Left ventricle myocardium superior (tissue), 1 donor: ENCODE results near the gene PLCB1. TPM values are rescaled to one million over a fixed set of nuclear protein-coding genes. Genes with fewer than 3 reads are reported as not detected.

Experiments
- ATAC-seq: fragments of 200-7000 bp; cut with Tn5 transposase; one replicate; pipeline ENCODE4 v1.9.1; 2020; ENCODE audit warnings: mild to moderate bottlenecking, moderate library complexity
- DNase-seq: peaks from one replicate; pipeline ENCODE4 v3.0.0-alpha.2; 2020
- intact Hi-C: fragments of 100-400 bp; cut with micrococcal nuclease; formaldehyde crosslinking; loops from one replicate; pipeline ENCODE4 v1.11.0; 2022
- total RNA-seq: library from RNA; stranded (reverse); fragmentation: NEBNext Ultra II Directional; extraction: Animal tissue kit (Norgen Biotek cat#: 25700); gene quantifications from one replicate; pipeline ENCODE4 v1.2.1, GENCODE V29; 2021
- donor health status: DM: no; HTN: yes; CAD: no; lungs with severe emphysema.

PLCB1 gene
- total RNA-seq, 1 donor from 2014 or later = 7.7 TPM

- peak; percentile 87 for ATAC-seq
- intact Hi-C loops = no loop called here
- DNase-seq = peak; percentile 58
Measured at GRCh38 chr20:8489094-8489883, 357.2 kb downstream of the PLCB1 start.

GRCh38 chr20:8490076-8490830, 358.2 kb downstream of the PLCB1 start:
- DNase-seq (no peak), ATAC-seq (peak; percentile 38)
- intact Hi-C loops = no loop called here

GRCh38 chr20:8492173-8492572, 360.1 kb downstream of the PLCB1 start:
- intact Hi-C loops = no loop called here
- DNase-seq (no peak), ATAC-seq (no peak)

GRCh38 chr20:8498571-8498970, 366.5 kb downstream of the PLCB1 start:
- ATAC-seq (no peak), DNase-seq (no peak)
- intact Hi-C loops = no loop called here

- no peak for ATAC-seq
- no peak for DNase-seq
- intact Hi-C loops = no loop called here
Measured at GRCh38 chr20:8504030-8504429, 372.0 kb downstream of the PLCB1 start.

- DNase-seq (no peak), ATAC-seq (no peak)
- intact Hi-C loops = no loop called here
Measured at GRCh38 chr20:8505476-8506200, 373.6 kb downstream of the PLCB1 start.

GRCh38 chr20:8507231-8507630, 375.2 kb downstream of the PLCB1 start:
- DNase-seq = no peak
- no peak for ATAC-seq
- intact Hi-C loops = no loop called here

GRCh38 chr20:8509809-8510208, 377.7 kb downstream of the PLCB1 start:
- intact Hi-C loops = no loop called here
- DNase-seq (no peak), ATAC-seq (peak; percentile 28)

GRCh38 chr20:8510808-8511207, 378.7 kb downstream of the PLCB1 start:
- DNase-seq (no peak), ATAC-seq (no peak)
- intact Hi-C loops = no loop called here

- no peak for ATAC-seq
- DNase-seq = no peak
- intact Hi-C loops = no loop called here
Measured at GRCh38 chr20:8512003-8512402, 379.9 kb downstream of the PLCB1 start.

- DNase-seq (no peak), ATAC-seq (no peak)
- intact Hi-C loops = no loop called here
Measured at GRCh38 chr20:8515810-8516435, 383.9 kb downstream of the PLCB1 start.

- no peak for DNase-seq
- intact Hi-C loops = no loop called here
- ATAC-seq = no peak
Measured at GRCh38 chr20:8518878-8519277, 386.8 kb downstream of the PLCB1 start.

GRCh38 chr20:8519887-8520286, 387.8 kb downstream of the PLCB1 start:
- intact Hi-C loops = no loop called here
- no peak for ATAC-seq
- DNase-seq = no peak

- no peak for DNase-seq
- intact Hi-C loops = no loop called here
- no peak for ATAC-seq
Measured at GRCh38 chr20:8522168-8522567, 390.1 kb downstream of the PLCB1 start.

- DNase-seq (no peak), ATAC-seq (no peak)
- intact Hi-C loops = no loop called here
Measured at GRCh38 chr20:8523684-8524083, 391.6 kb downstream of the PLCB1 start.

GRCh38 chr20:8524101-8525016, 392.3 kb downstream of the PLCB1 start:
- no peak for DNase-seq
- no peak for ATAC-seq
- intact Hi-C loops = no loop called here

- intact Hi-C loops = no loop called here
- DNase-seq (no peak), ATAC-seq (no peak)
Measured at GRCh38 chr20:8525017-8525343, 392.9 kb downstream of the PLCB1 start.

GRCh38 chr20:8526610-8527009, 394.5 kb downstream of the PLCB1 start:
- intact Hi-C loops = no loop called here
- ATAC-seq = no peak

More at GRCh38 chr20:8526610-8527009, 394.5 kb downstream of the PLCB1 start:
- no peak for DNase-seq
